Tibial nerve (tissue), 4 donors: ENCODE measurements around the gene TSHZ2. TPM values are rescaled to one million over a fixed set of nuclear protein-coding genes. Genes with fewer than 3 reads are reported as not detected.

Experiments used
- DNase-seq, 2 donors: peaks; one replicate each; pipeline ENCODE4 v3.0.0-alpha.2; 2019; ENCODE audit warnings: low spot score in 2 of 2
- H3K27ac ChIP-seq, 4 donors: fragments of 200-600 bp; sonication (generic) in 3 of 4; one replicate each; pipeline ENCODE4 v1.5.1; 2017 to 2019; ENCODE audit warnings: mild to moderate bottlenecking in 1 of 4
- H3K27me3 ChIP-seq, 2 donors: fragments of 200-600 bp; sonication (generic) in 1 of 2; one replicate each; pipeline versions ENCODE4 v1.5.1 to v1.6.0; 2017 to 2019
- H3K36me3 ChIP-seq, 3 donors: fragments of 200-600 bp; sonication (generic); one replicate each; pipeline ENCODE4 v1.5.1; 2018 to 2019
- H3K4me1 ChIP-seq, 4 donors: fragments of 200-600 bp; sonication (generic) in 3 of 4; one replicate each; pipeline ENCODE4 v1.5.1; 2017 to 2019
- H3K4me3 ChIP-seq, 4 donors: fragments of 200-600 bp; sonication (generic) in 3 of 4; one replicate each; pipeline ENCODE4 v1.5.1; 2017 to 2019; ENCODE audit warnings: mild to moderate bottlenecking in 1 of 4, moderate library complexity in 1 of 4
- H3K9me3 ChIP-seq, 4 donors: fragments of 200-600 bp; sonication (generic) in 3 of 4; one replicate each; pipeline ENCODE4 v1.5.1; 2017 to 2019
- CTCF ChIP-seq, 5 experiments: fragments of 200-600 bp in 3 of 5; fragments of 450-650 bp in 2 of 5; sonication (generic) in 3 of 5; IDR thresholded peaks; one replicate each; pipeline ENCODE4 v1.5.1; 2016 to 2019; ENCODE audit warnings: antibody characterized with exemption in 5 of 5, mild to moderate bottlenecking in 3 of 5, moderate library complexity in 2 of 5
- EP300 ChIP-seq, 2 donors: sonication (generic); formaldehyde crosslinking; IDR thresholded peaks; one replicate each; pipeline ENCODE4 v1.6.1; 2017; ENCODE audit warnings: antibody characterized with exemption in 2 of 2, mild to moderate bottlenecking in 1 of 2
- POLR2A ChIP-seq, 2 donors: fragments of 450-650 bp; IDR thresholded peaks; one replicate each; pipeline ENCODE4 v1.6.1; 2017; ENCODE audit warnings: antibody characterized with exemption in 2 of 2, mild to moderate bottlenecking in 2 of 2, moderate library complexity in 2 of 2
- WGBS, 2 donors: methylation state at CpG; one replicate each; pipeline ENCODE4 v1.1.5; 2018; 5-methylcytosine and 5-hydroxymethylcytosine counted together
- total RNA-seq, 4 donors: library from RNA; depleted of rRNA; stranded (reverse); fragments of >200 nt; gene quantifications; one replicate each; pipeline ENCODE4 v1.1.0, GENCODE V29; 2016

TSHZ2 gene
- total RNA-seq, 4 donors from 2014 or later, result 20.9 to 33.7 (median 25.1) TPM

GRCh38 chr20:53262365-53262764 lies 290.2 kb downstream of the TSHZ2 start:
- H3K27ac ChIP-seq, result no peak overlapping the region
- no peaks in the 10 kb centered on the region for H3K27me3 ChIP-seq
- no peaks in the 10 kb centered on the region for H3K9me3 ChIP-seq
- WGBS, 2 donors, result 43 to 53% methylated on average over 7 of the region's 7 CpGs
- DNase-seq, result no peak
- H3K36me3 ChIP-seq, result no peaks in the 10 kb centered on the region
- no peak for TF ChIP-seq CTCF (IDR thresholded peaks at IDR 0.05)
- TF ChIP-seq POLR2A (IDR thresholded peaks at IDR 0.05), result no peak
- TF ChIP-seq EP300 (IDR thresholded peaks at IDR 0.05), result no peak
- H3K4me1 ChIP-seq, result no peaks in the 10 kb centered on the region
- no peak overlapping the region for H3K4me3 ChIP-seq

- H3K27ac ChIP-seq, result no peak overlapping the region
- no peaks in the 10 kb centered on the region for H3K27me3 ChIP-seq
- TF ChIP-seq CTCF (IDR thresholded peaks at IDR 0.05), result no peak
- no peak for TF ChIP-seq EP300 (IDR thresholded peaks at IDR 0.05)
- TF ChIP-seq POLR2A (IDR thresholded peaks at IDR 0.05), result no peak
- no peaks in the 10 kb centered on the region for H3K36me3 ChIP-seq
- no peaks in the 10 kb centered on the region for H3K9me3 ChIP-seq
- no peak for DNase-seq
- no peak overlapping the region for H3K4me3 ChIP-seq
- 75 to 86% methylated on average over 8 of the region's 8 CpGs for WGBS, 2 donors
- H3K4me1 ChIP-seq, result no peaks in the 10 kb centered on the region
Observed at GRCh38 chr20:53263554-53264438, 291.6 kb downstream of the TSHZ2 start.

GRCh38 chr20:53264604-53265003 lies 292.4 kb downstream of the TSHZ2 start:
- WGBS, 2 donors, result 87 to 91% methylated on average over 3 of the region's 3 CpGs
- Histone ChIP-seq H3K27ac (no peak overlapping the region), H3K27me3 (no peaks in the 10 kb centered on the region), H3K9me3 (no peaks in the 10 kb centered on the region), H3K4me3 (no peak overlapping the region), H3K4me1 (no peaks in the 10 kb centered on the region), H3K36me3 (no peaks in the 10 kb centered on the region)
- no peak for TF ChIP-seq EP300 (IDR thresholded peaks at IDR 0.05)
- DNase-seq, result no peak

- 66 to 75% methylated on average over 8 of the region's 8 CpGs for WGBS, 2 donors
- Histone ChIP-seq H3K27me3 (no peaks in the 10 kb centered on the region), H3K27ac (no peak overlapping the region), H3K9me3 (no peaks in the 10 kb centered on the region), H3K36me3 (no peaks in the 10 kb centered on the region), H3K4me3 (no peak overlapping the region), H3K4me1 (no peaks in the 10 kb centered on the region)
- TF ChIP-seq POLR2A (IDR thresholded peaks at IDR 0.05) (no peak), EP300 (IDR thresholded peaks at IDR 0.05) (no peak), CTCF (IDR thresholded peaks at IDR 0.05) (no peak)
- DNase-seq, result no peak
Observed at GRCh38 chr20:53265304-53265875, 293.2 kb downstream of the TSHZ2 start.

GRCh38 chr20:53269380-53269779 lies 297.2 kb downstream of the TSHZ2 start:
- Histone ChIP-seq H3K9me3 (no peaks in the 10 kb centered on the region), H3K4me1 (no peaks in the 10 kb centered on the region), H3K36me3 (no peaks in the 10 kb centered on the region), H3K27me3 (no peaks in the 10 kb centered on the region), H3K4me3 (no peak overlapping the region), H3K27ac (no peak overlapping the region)
- TF ChIP-seq POLR2A (IDR thresholded peaks at IDR 0.05), result no peak
- DNase-seq, result no peak
- WGBS, 2 donors, result 83 to 85% methylated on average over 2 of the region's 2 CpGs

- H3K9me3 ChIP-seq, result no peaks in the 10 kb centered on the region
- H3K4me3 ChIP-seq, result no peak overlapping the region
- no peaks in the 10 kb centered on the region for H3K36me3 ChIP-seq
- H3K27ac ChIP-seq, result no peak overlapping the region
- no peaks in the 10 kb centered on the region for H3K4me1 ChIP-seq
- WGBS, 2 donors, result 63 to 67% methylated on average over 5 of the region's 5 CpGs
- DNase-seq, result no peak
- H3K27me3 ChIP-seq, result no peaks in the 10 kb centered on the region
- TF ChIP-seq CTCF (IDR thresholded peaks at IDR 0.05) (no peak), POLR2A (IDR thresholded peaks at IDR 0.05) (no peak)
Observed at GRCh38 chr20:53270792-53271375, 298.7 kb downstream of the TSHZ2 start.
